HepG2 (cell line): Measurements from ENCODE around the gene MAP1LC3A. TPM values are rescaled to one million over a fixed set of nuclear protein-coding genes. Genes with fewer than 3 reads are reported as not detected.

Experiments used
- ATRX ChIP-seq: sonication (generic); formaldehyde crosslinking; IDR thresholded peaks from 2 replicates; pipeline ENCODE4 v1.4.0; 2020; ENCODE audit warnings: missing genetic modification reagents, borderline replicate concordance
- FOSL2 ChIP-seq: sonication (generic); formaldehyde crosslinking; IDR thresholded peaks from 2 replicates; pipeline ENCODE4 v1.4.0; 2020; ENCODE audit warnings: missing genetic modification reagents
- IRX3 ChIP-seq: sonication (generic); formaldehyde crosslinking; IDR thresholded peaks from 2 replicates; pipeline ENCODE4 v1.8.1; 2023; ENCODE audit warnings: mild to moderate bottlenecking, low read depth, missing genetic modification reagents, borderline replicate concordance
- NCOA5 ChIP-seq: sonication (generic); formaldehyde crosslinking; IDR thresholded peaks from 2 replicates; pipeline ENCODE4 v1.4.0; 2020; ENCODE audit warnings: missing genetic modification reagents
- PHF20 ChIP-seq: sonication (generic); formaldehyde crosslinking; IDR thresholded peaks from 2 replicates; pipeline ENCODE4 v1.5.0; 2020; ENCODE audit warnings: mild to moderate bottlenecking, missing genetic modification reagents
- RNF2 ChIP-seq: fragments of 450-650 bp; conservative IDR thresholded peaks from 2 replicates; pipeline ENCODE4 v1.6.1; 2016; ENCODE audit warnings: low read depth
- SCMH1 ChIP-seq: sonication (generic); formaldehyde crosslinking; IDR thresholded peaks from 2 replicates; pipeline ENCODE4 v1.9.0; 2021; ENCODE audit warnings: missing genetic modification reagents, mild to moderate bottlenecking, borderline replicate concordance
- SIX1 ChIP-seq: sonication (generic); formaldehyde crosslinking; IDR thresholded peaks from 2 replicates; pipeline ENCODE4 v1.4.0; 2020; ENCODE audit warnings: missing genetic modification reagents, borderline replicate concordance
- SOX6 ChIP-seq, 2 experiments: fragments of 450-650 bp in 1 of 2; sonication (generic) in 1 of 2; formaldehyde crosslinking in 1 of 2; IDR thresholded peaks; 2 replicates each; pipeline versions ENCODE4 v1.4.0 to v1.6.1; 2017 to 2020; ENCODE audit warnings: antibody characterized with exemption in 1 of 2, mild to moderate bottlenecking in 1 of 2, missing genetic modification reagents in 1 of 2
- SP140L ChIP-seq: sonication (generic); formaldehyde crosslinking; IDR thresholded peaks from 2 replicates; pipeline ENCODE4 v1.4.0; 2020; ENCODE audit warnings: missing genetic modification reagents, borderline replicate concordance
- WIZ ChIP-seq: sonication (generic); formaldehyde crosslinking; IDR thresholded peaks from 2 replicates; pipeline ENCODE4 v1.5.1; 2020; ENCODE audit warnings: mild to moderate bottlenecking, missing genetic modification reagents
- ZBTB7A ChIP-seq: sonication (generic); formaldehyde crosslinking; IDR thresholded peaks from 2 replicates; pipeline ENCODE4 v1.8.0; 2022; ENCODE audit warnings: mild to moderate bottlenecking, missing genetic modification reagents
- ZNF496 ChIP-seq: sonication (generic); formaldehyde crosslinking; IDR thresholded peaks from 2 replicates; pipeline ENCODE4 v1.8.1; 2023; ENCODE audit warnings: mild to moderate bottlenecking, moderate library complexity, missing genetic modification reagents; ENCODE audit not compliant: insufficient replicate concordance
- ZNF670 ChIP-seq: sonication (generic); formaldehyde crosslinking; IDR thresholded peaks from 2 replicates; pipeline ENCODE4 v1.8.0; 2022; ENCODE audit warnings: mild to moderate bottlenecking, missing genetic modification reagents, borderline replicate concordance
- ZNF839 ChIP-seq: sonication (generic); formaldehyde crosslinking; IDR thresholded peaks from 2 replicates; pipeline ENCODE4 v1.4.0; 2020; ENCODE audit warnings: missing genetic modification reagents, mild to moderate bottlenecking, borderline replicate concordance
- ZNF891 ChIP-seq: sonication (generic); formaldehyde crosslinking; IDR thresholded peaks from 2 replicates; pipeline ENCODE4 v1.5.0; 2020; ENCODE audit warnings: mild to moderate bottlenecking, missing genetic modification reagents
- ZZZ3 ChIP-seq: sonication (generic); formaldehyde crosslinking; IDR thresholded peaks from 2 replicates; pipeline ENCODE4 v1.4.0; 2020; ENCODE audit warnings: missing genetic modification reagents, mild to moderate bottlenecking, borderline replicate concordance
- polyA plus RNA-seq, 8 experiments: library from polyadenylated mRNA; depleted of rRNA in 3 of 8; stranded (reverse) in 7 of 8; unstranded in 1 of 8; fragments of >200 nt; fragmentation: Illumina TruSeq in 4 of 8; extraction: Trizol in 4 of 8; gene quantifications; 2 replicates each; pipeline versions ENCODE4 v1.2.1 to v1.2.3, GENCODE V29; 2011 to 2016; ENCODE audit warnings: low read depth in 4 of 8, missing spikeins in 1 of 8, mixed read lengths in 1 of 8; ENCODE audit not compliant: insufficient read depth in 1 of 8
- total RNA-seq, 5 experiments: library from RNA; depleted of rRNA; stranded (reverse); fragments of >200 nt; fragmentation: Illumina TruSeq; extraction: Trizol; gene quantifications; 2 replicates each; pipeline ENCODE4 v1.2.3, GENCODE V29; 2016; ENCODE audit warnings: low read depth in 1 of 5
- TF ChIP-seq, protein P1 (sequence below): sonication (generic); formaldehyde crosslinking; IDR thresholded peaks from 2 replicates; pipeline ENCODE4 v1.4.0; 2020; ENCODE audit warnings: mild to moderate bottlenecking, missing genetic modification reagents
- TF ChIP-seq, protein P2 (sequence below): IDR thresholded peaks from 2 replicates; pipeline ENCODE4 v1.6.1; 2016; ENCODE audit warnings: missing compliant biosample characterization, missing genetic modification reagents, borderline replicate concordance
- TF ChIP-seq, protein P3 (sequence below), 2 experiments: fragments of 450-650 bp in 1 of 2; sonication (generic) in 1 of 2; formaldehyde crosslinking; IDR thresholded peaks; 2 replicates each; pipeline versions ENCODE4 v1.5.0 to v1.8.0; 2020 to 2022; ENCODE audit warnings: mild to moderate bottlenecking in 1 of 2, missing genetic modification reagents in 1 of 2
- TF ChIP-seq, protein P4 (sequence below): sonication (generic); formaldehyde crosslinking; IDR thresholded peaks from 2 replicates; pipeline ENCODE4 v1.8.0; 2022; ENCODE audit warnings: low read depth, missing genetic modification reagents
- TF ChIP-seq, protein P5 (sequence below), 2 experiments: IDR thresholded peaks; 2 replicates each; pipeline ENCODE4 v1.6.1; 2011 to 2012; ENCODE audit warnings: low read length in 2 of 2, borderline replicate concordance in 1 of 2, low read depth in 1 of 2, mild to moderate bottlenecking in 1 of 2, moderate library complexity in 1 of 2

Gene MAP1LC3A
- total and polyA plus RNA-seq, 2 of the 13 experiments (the other 11 are each of a cell fraction or from before 2014, with no cell fraction given), result not detected

DNA sequence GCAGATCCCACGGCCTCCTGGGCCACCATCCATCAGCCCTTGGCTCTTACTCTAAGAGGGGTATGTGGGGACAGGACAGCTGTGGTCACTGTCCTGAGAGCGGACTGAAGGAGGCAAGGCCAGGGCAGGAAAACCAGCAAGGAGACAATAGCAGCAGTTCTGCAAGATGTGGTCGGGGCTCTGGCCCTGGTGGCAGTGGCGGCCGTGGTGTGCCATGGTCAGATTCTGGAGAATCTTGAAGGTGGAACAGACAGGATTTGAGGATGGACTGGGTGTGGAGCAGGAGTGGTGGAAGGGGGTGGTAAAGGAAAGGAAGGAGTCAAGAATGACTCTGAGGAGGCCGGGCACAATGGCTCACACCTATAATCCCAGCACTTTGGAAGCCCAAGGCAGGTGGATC is 5.9 kb upstream of the MAP1LC3A start (continued):
- TF ChIP-seq SIX1 (CRISPR knock-in tag) (no peak), NCOA5 (no peak), ATRX (CRISPR knock-in tag) (no peak), ZBTB7A (CRISPR knock-in tag) (no peak), IRX3 (CRISPR knock-in tag) (no peak), SOX6 (IDR thresholded peaks at IDR 0.05) (no peak), SOX6 (CRISPR knock-in tag; IDR thresholded peaks at IDR 0.05) (no peak), RNF2 (no peak), ZNF670 (no peak), ZNF839 (CRISPR knock-in tag) (no peak), ZNF496 (CRISPR knock-in tag) (no peak), SCMH1 (CRISPR knock-in tag) (no peak), WIZ (no peak), ZZZ3 (CRISPR knock-in tag) (0 out of 2 replicates have a peak, but pooled peaks have one; percentile 45), PHF20 (CRISPR knock-in tag) (0 out of 2 replicates have a peak, but pooled peaks have one; percentile 20), FOSL2 (no peak), ZNF891 (CRISPR knock-in tag) (no peak), SP140L (no peak)
- TF ChIP-seq, protein P1, sequence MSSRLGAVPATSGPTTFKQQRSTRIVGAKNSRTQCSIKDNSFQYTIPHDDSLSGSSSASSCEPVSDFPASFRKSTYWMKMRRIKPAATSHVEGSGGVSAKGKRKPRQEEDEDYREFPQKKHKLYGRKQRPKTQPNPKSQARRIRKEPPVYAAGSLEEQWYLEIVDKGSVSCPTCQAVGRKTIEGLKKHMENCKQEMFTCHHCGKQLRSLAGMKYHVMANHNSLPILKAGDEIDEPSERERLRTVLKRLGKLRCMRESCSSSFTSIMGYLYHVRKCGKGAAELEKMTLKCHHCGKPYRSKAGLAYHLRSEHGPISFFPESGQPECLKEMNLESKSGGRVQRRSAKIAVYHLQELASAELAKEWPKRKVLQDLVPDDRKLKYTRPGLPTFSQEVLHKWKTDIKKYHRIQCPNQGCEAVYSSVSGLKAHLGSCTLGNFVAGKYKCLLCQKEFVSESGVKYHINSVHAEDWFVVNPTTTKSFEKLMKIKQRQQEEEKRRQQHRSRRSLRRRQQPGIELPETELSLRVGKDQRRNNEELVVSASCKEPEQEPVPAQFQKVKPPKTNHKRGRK (CRISPR knock-in tag), result no peak
- TF ChIP-seq, protein P2, sequence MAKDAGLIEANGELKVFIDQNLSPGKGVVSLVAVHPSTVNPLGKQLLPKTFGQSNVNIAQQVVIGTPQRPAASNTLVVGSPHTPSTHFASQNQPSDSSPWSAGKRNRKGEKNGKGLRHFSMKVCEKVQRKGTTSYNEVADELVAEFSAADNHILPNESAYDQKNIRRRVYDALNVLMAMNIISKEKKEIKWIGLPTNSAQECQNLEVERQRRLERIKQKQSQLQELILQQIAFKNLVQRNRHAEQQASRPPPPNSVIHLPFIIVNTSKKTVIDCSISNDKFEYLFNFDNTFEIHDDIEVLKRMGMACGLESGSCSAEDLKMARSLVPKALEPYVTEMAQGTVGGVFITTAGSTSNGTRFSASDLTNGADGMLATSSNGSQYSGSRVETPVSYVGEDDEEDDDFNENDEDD (CRISPR knock-in tag), result no peak
- TF ChIP-seq, protein P3, sequence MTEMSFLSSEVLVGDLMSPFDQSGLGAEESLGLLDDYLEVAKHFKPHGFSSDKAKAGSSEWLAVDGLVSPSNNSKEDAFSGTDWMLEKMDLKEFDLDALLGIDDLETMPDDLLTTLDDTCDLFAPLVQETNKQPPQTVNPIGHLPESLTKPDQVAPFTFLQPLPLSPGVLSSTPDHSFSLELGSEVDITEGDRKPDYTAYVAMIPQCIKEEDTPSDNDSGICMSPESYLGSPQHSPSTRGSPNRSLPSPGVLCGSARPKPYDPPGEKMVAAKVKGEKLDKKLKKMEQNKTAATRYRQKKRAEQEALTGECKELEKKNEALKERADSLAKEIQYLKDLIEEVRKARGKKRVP (CRISPR knock-in tag; IDR thresholded peaks at IDR 0.05), result no peak
- TF ChIP-seq, protein P4, sequence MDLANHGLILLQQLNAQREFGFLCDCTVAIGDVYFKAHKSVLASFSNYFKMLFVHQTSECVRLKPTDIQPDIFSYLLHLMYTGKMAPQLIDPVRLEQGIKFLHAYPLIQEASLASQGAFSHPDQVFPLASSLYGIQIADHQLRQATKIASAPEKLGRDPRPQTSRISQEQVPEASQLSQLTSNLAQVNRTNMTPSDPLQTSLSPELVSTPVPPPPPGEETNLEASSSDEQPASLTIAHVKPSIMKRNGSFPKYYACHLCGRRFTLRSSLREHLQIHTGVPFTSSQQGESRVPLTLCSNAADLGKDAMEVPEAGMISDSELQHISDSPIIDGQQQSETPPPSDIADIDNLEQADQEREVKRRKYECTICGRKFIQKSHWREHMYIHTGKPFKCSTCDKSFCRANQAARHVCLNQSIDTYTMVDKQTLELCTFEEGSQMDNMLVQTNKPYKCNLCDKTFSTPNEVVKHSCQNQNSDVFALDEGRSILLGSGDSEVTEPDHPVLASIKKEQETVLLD (CRISPR knock-in tag), result no peak
- TF ChIP-seq, protein P5, sequence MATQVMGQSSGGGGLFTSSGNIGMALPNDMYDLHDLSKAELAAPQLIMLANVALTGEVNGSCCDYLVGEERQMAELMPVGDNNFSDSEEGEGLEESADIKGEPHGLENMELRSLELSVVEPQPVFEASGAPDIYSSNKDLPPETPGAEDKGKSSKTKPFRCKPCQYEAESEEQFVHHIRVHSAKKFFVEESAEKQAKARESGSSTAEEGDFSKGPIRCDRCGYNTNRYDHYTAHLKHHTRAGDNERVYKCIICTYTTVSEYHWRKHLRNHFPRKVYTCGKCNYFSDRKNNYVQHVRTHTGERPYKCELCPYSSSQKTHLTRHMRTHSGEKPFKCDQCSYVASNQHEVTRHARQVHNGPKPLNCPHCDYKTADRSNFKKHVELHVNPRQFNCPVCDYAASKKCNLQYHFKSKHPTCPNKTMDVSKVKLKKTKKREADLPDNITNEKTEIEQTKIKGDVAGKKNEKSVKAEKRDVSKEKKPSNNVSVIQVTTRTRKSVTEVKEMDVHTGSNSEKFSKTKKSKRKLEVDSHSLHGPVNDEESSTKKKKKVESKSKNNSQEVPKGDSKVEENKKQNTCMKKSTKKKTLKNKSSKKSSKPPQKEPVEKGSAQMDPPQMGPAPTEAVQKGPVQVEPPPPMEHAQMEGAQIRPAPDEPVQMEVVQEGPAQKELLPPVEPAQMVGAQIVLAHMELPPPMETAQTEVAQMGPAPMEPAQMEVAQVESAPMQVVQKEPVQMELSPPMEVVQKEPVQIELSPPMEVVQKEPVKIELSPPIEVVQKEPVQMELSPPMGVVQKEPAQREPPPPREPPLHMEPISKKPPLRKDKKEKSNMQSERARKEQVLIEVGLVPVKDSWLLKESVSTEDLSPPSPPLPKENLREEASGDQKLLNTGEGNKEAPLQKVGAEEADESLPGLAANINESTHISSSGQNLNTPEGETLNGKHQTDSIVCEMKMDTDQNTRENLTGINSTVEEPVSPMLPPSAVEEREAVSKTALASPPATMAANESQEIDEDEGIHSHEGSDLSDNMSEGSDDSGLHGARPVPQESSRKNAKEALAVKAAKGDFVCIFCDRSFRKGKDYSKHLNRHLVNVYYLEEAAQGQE (IDR thresholded peaks at IDR 0.05; ENCODE audit: borderline replicate concordance in 1 of 2, low read depth in 1 of 2, low read length in 2 of 2), result no peak
